Measurements from ENCODE around the gene UBAP1. TPM values are rescaled to one million over a fixed set of nuclear protein-coding genes. Genes with fewer than 3 reads are reported as not detected.
A peak's percentile ranks its signal among the peaks of the same experiment; 100 is the strongest.

Gene UBAP1
- total RNA-seq, 4 donors from 2014 or later = 49.2 to 101 (median 66.8) TPM

GRCh38 chr9:34252016-34252415 lies 73.2 kb downstream of the UBAP1 start:
- Histone ChIP-seq H3K36me3 (peaks cover 0 to 54% of the 10 kb centered on the region in 2 donors), H3K27ac (peak overlapping the region in 2 of 4 donors; percentile 85 to 88), H3K4me3 (no peak overlapping the region), H3K4me1 (peaks cover 2 to 88% (median 38%) of the 10 kb centered on the region in 3 donors), H3K9me3 (no peaks in the 10 kb centered on the region), H3K27me3 (no peaks in the 10 kb centered on the region)
- no peak for TF ChIP-seq POLR2AphosphoS5 (IDR thresholded peaks at IDR 0.05)
- no peak for TF ChIP-seq CTCF (IDR thresholded peaks at IDR 0.05)
- no peak for TF ChIP-seq POLR2A (IDR thresholded peaks at IDR 0.05)
- TF ChIP-seq EP300 (IDR thresholded peaks at IDR 0.05) = no peak
- ATAC-seq = no peak

GRCh38 chr9:34252670-34253459 lies 74.0 kb downstream of the UBAP1 start:
- no peaks in the 10 kb centered on the region for H3K9me3 ChIP-seq
- no peak overlapping the region for H3K4me3 ChIP-seq
- peak; percentile 44 for ATAC-seq
- H3K27ac ChIP-seq = peak overlapping the region; percentile 58 to 90 (median 86)
- TF ChIP-seq POLR2AphosphoS5 (IDR thresholded peaks at IDR 0.05) (peak; percentile 48), POLR2A (IDR thresholded peaks at IDR 0.05) (no peak), CTCF (IDR thresholded peaks at IDR 0.05) (peak; percentile 89 to 96 (median 92)), EP300 (IDR thresholded peaks at IDR 0.05) (no peak)
- H3K4me1 ChIP-seq = peaks cover 2 to 86% (median 38%) of the 10 kb centered on the region in 3 donors
- H3K27me3 ChIP-seq = no peaks in the 10 kb centered on the region
- WGBS, 2 donors (ENCODE audit: low coverage in 1 of 2) = 8 to 23% methylated on average over 4 to 5 of the region's 10 CpGs
- peaks cover 0 to 46% of the 10 kb centered on the region in 2 donors for H3K36me3 ChIP-seq

DNA sequence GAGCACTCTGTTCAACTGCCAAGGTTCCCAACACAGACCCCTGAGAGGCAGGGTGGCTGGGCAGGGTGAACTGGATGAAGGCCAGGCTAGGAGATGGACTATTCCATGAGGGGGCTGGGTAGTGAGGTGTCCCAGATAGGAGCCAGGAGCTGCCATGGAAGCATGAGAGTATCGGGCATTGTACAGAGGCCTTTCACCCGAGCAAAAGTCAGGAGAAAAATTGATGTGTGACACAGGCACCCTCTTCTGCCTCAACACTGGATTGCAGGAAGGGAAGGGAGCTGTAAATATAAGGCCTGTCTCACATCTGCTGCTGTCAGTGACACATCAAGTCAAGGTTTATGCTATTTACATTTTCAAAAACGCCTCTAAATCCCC lies 74.6 kb downstream of the UBAP1 start:
- TF ChIP-seq EP300 (IDR thresholded peaks at IDR 0.05) (no peak), POLR2AphosphoS5 (IDR thresholded peaks at IDR 0.05) (no peak), POLR2A (IDR thresholded peaks at IDR 0.05) (no peak), CTCF (IDR thresholded peaks at IDR 0.05) (peak in 3 of 4 experiments; percentile 50 to 65 (median 56))
- ATAC-seq = peak; percentile 52
- 30% methylated on average over 3 of the region's 3 CpGs; no CpG with 5 or more reads in 1 of the 2 donors for WGBS, 2 donors (ENCODE audit: low coverage in 1 of 2)
- Histone ChIP-seq H3K27ac (peak overlapping the region; percentile 58 to 90 (median 86)), H3K4me1 (peaks cover 2 to 81% (median 38%) of the 10 kb centered on the region in 3 donors), H3K36me3 (peaks cover 0 to 40% of the 10 kb centered on the region in 2 donors), H3K9me3 (no peaks in the 10 kb centered on the region), H3K4me3 (no peak overlapping the region), H3K27me3 (no peaks in the 10 kb centered on the region)

DNA sequence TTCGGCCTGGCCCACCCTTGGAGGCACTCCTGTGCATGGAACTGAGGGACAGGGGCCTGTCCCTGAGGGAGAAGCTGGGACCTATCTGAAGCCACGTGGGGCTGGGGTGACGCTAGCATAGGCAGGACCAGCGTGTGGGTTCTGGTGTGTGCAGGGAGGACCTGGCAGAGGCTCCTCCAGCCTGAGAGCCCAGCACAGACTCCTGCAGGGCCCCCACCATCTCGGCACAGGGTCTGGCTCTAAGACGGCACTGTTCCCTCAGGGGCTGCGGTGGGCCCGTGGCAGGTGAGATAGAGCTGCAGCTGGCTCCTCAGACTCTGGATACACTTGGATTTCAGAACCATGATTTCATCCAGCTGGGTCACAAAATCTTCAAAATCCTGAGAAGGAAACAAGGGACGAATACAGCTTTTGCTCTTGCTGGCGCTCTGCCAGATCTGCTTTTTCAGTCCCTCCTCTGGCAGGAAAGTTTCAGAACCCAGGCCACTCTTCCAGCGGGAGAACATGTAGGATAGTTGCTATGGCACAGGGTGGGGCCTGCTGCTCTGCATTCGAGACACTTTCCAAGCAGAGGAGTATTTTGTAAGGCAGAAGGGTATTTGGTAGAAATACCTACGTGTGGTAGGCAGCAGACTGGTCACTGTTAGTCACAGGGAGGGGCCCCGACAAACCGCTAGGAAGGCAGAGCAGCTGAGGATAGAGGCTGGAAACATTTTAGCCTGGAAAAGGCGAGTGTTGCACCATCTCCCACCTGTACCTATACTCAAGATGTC lies 75.5 kb downstream of the UBAP1 start:
- peak overlapping the region; percentile 58 to 90 (median 86) for H3K27ac ChIP-seq
- H3K36me3 ChIP-seq = peaks cover 0 to 33% of the 10 kb centered on the region in 2 donors
- H3K9me3 ChIP-seq = no peaks in the 10 kb centered on the region
- H3K4me1 ChIP-seq = peaks cover 2 to 72% (median 38%) of the 10 kb centered on the region in 3 donors
- TF ChIP-seq CTCF (IDR thresholded peaks at IDR 0.05) = peak in 1 of 4 experiments; percentile 7
- TF ChIP-seq POLR2AphosphoS5 (IDR thresholded peaks at IDR 0.05) = peak; percentile 22
- TF ChIP-seq EP300 (IDR thresholded peaks at IDR 0.05) = no peak
- no peak for TF ChIP-seq POLR2A (IDR thresholded peaks at IDR 0.05)
- H3K4me3 ChIP-seq = no peak overlapping the region
- peak; percentile 57 for ATAC-seq
- H3K27me3 ChIP-seq = no peaks in the 10 kb centered on the region
- WGBS, 2 donors (ENCODE audit: low coverage in 1 of 2) = 12 to 22% methylated on average over 5 to 8 of the region's 16 CpGs
